Mesenchymal stem cell (in vitro differentiated cells and primary cell): ENCODE data around the gene HMX1.

ENCODE experiments used
- DNase-seq: peaks from one replicate; pipeline ENCODE4 v3.0.0-alpha.2; 2013
- H2AFZ ChIP-seq: one replicate; pipeline ENCODE4 v1.6.1; 2013; ENCODE audit warnings: low read depth, mild to moderate bottlenecking, control low read depth, inconsistent platforms, low read length, moderate library complexity
- H2AK5ac ChIP-seq: 2 replicates; pipeline ENCODE4 v1.6.1; 2013; ENCODE audit warnings: low read length, moderate library complexity, mild to moderate bottlenecking, inconsistent platforms; ENCODE audit not compliant: severe bottlenecking
- H2BK120ac ChIP-seq: one replicate; pipeline ENCODE4 v1.6.1; 2013; ENCODE audit warnings: low read depth, mild to moderate bottlenecking, inconsistent platforms, low read length, moderate library complexity
- H2BK12ac ChIP-seq, 2 experiments: one replicate each; pipeline ENCODE4 v1.6.1; 2013; ENCODE audit warnings: inconsistent platforms in 2 of 2, low read length in 2 of 2, mild to moderate bottlenecking in 2 of 2, moderate library complexity in 2 of 2, control low read depth in 1 of 2
- H2BK15ac ChIP-seq: one replicate; pipeline ENCODE4 v1.6.1; 2013; ENCODE audit warnings: mild to moderate bottlenecking, low read depth, inconsistent platforms; ENCODE audit not compliant: poor library complexity, severe bottlenecking
- H2BK5ac ChIP-seq: 2 replicates; pipeline ENCODE4 v1.6.1; 2013; ENCODE audit warnings: low read depth, mild to moderate bottlenecking, low read length, control low read depth, inconsistent platforms; ENCODE audit not compliant: poor library complexity, severe bottlenecking
- H3K14ac ChIP-seq, 2 experiments: one replicate each; pipeline ENCODE4 v1.6.1; 2013; ENCODE audit warnings: inconsistent platforms in 2 of 2, low read length in 2 of 2, control low read depth in 1 of 2, mild to moderate bottlenecking in 1 of 2, moderate library complexity in 1 of 2
- H3K18ac ChIP-seq, 2 experiments: one replicate each; pipeline ENCODE4 v1.6.1; 2013; ENCODE audit warnings: inconsistent platforms in 2 of 2, low read length in 2 of 2, control low read depth in 1 of 2, low read depth in 1 of 2, mild to moderate bottlenecking in 1 of 2
- H3K23ac ChIP-seq, 2 experiments: one replicate each; pipeline ENCODE4 v1.6.1; 2013; ENCODE audit warnings: inconsistent platforms in 2 of 2, low read length in 2 of 2, mild to moderate bottlenecking in 2 of 2, moderate library complexity in 2 of 2, control low read depth in 1 of 2
- H3K27ac ChIP-seq: 2 replicates; pipeline ENCODE4 v1.5.1; 2013; ENCODE audit warnings: mild to moderate bottlenecking, moderate library complexity, low read length, control low read depth, inconsistent platforms; ENCODE audit not compliant: poor library complexity, severe bottlenecking
- H3K27me3 ChIP-seq, 2 experiments: 2 replicates each; pipeline versions ENCODE4 v1.6.1 to v1.7.0; 2013; ENCODE audit warnings: low read length in 2 of 2, mild to moderate bottlenecking in 2 of 2, moderate library complexity in 2 of 2, control low read depth in 1 of 2, inconsistent platforms in 1 of 2; ENCODE audit not compliant: control insufficient read depth in 1 of 2, insufficient read depth in 1 of 2
- H3K36me3 ChIP-seq, 2 experiments: 2 replicates each; pipeline versions ENCODE4 v1.6.1 to v1.7.0; 2013; ENCODE audit warnings: low read length in 2 of 2, control low read depth in 1 of 2, inconsistent platforms in 1 of 2, low read depth in 1 of 2, mild to moderate bottlenecking in 1 of 2; ENCODE audit not compliant: insufficient read depth in 2 of 2, control insufficient read depth in 1 of 2
- H3K4ac ChIP-seq, 2 experiments: one replicate each; pipeline ENCODE4 v1.6.1; 2013; ENCODE audit warnings: inconsistent platforms in 2 of 2, low read length in 2 of 2, mild to moderate bottlenecking in 2 of 2, moderate library complexity in 2 of 2, control low read depth in 1 of 2, low read depth in 1 of 2
- H3K4me1 ChIP-seq: 2 replicates; pipeline ENCODE4 v1.6.1; 2013; ENCODE audit warnings: low read depth, low read length, control low read depth; ENCODE audit not compliant: control insufficient read depth, insufficient read depth
- H3K4me2 ChIP-seq: 2 replicates; pipeline ENCODE4 v1.6.1; 2013; ENCODE audit warnings: low read length, mild to moderate bottlenecking, inconsistent platforms; ENCODE audit not compliant: poor library complexity, severe bottlenecking
- H3K4me3 ChIP-seq, 2 experiments: 2 replicates each; pipeline versions ENCODE4 v1.5.1 to v1.7.0; 2013; ENCODE audit warnings: low read length in 2 of 2, mild to moderate bottlenecking in 2 of 2, control low read depth in 1 of 2, low read depth in 1 of 2; ENCODE audit not compliant: insufficient read depth in 1 of 2
- H3K79me1 ChIP-seq: replicated peaks from 2 replicates; pipeline ENCODE4 v1.6.1; 2013; ENCODE audit warnings: mild to moderate bottlenecking, control low read depth, low read length, inconsistent platforms; ENCODE audit not compliant: poor library complexity, severe bottlenecking
- H3K9ac ChIP-seq: 2 replicates; pipeline ENCODE4 v1.7.0; 2013; ENCODE audit warnings: mild to moderate bottlenecking, low read length, moderate library complexity
- H3K9me3 ChIP-seq: 2 replicates; pipeline ENCODE4 v1.7.0; 2013; ENCODE audit warnings: mild to moderate bottlenecking, low read length; ENCODE audit not compliant: control insufficient read depth
- H4K8ac ChIP-seq: one replicate; pipeline ENCODE4 v1.6.1; 2013; ENCODE audit warnings: inconsistent platforms, mild to moderate bottlenecking, low read length, moderate library complexity
- H4K91ac ChIP-seq: one replicate; pipeline ENCODE4 v1.6.1; 2013; ENCODE audit warnings: mild to moderate bottlenecking, low read length, inconsistent platforms
- WGBS: methylation state at CpG from one replicate; pipeline ENCODE4 v1.1.7; 2013; ENCODE audit warnings: mixed read lengths; 5-methylcytosine and 5-hydroxymethylcytosine counted together

HMX1 gene

GRCh38 chr4:8868321-8869001, 3.2 kb downstream of the HMX1 start:
- Histone ChIP-seq H2BK15ac (no peak overlapping the region), H3K36me3 (no peaks in the 10 kb centered on the region), H2BK5ac (no peak overlapping the region), H2BK12ac (no peak overlapping the region), H3K14ac (no peak overlapping the region), H3K9ac (no peak overlapping the region), H3K9me3 (no peaks in the 10 kb centered on the region), H4K91ac (no peak overlapping the region), H3K23ac (no peak overlapping the region), H3K27me3 (peaks cover 0 to 83% of the 10 kb centered on the region in 2 experiments), H2AK5ac (no peak overlapping the region), H3K4me1 (no peaks in the 10 kb centered on the region), H3K79me1 (no peaks in the 10 kb centered on the region), H3K4me3 (no peak overlapping the region), H3K4ac (no peak overlapping the region), H4K8ac (no peak overlapping the region), H3K27ac (no peak overlapping the region), H3K4me2 (no peak overlapping the region), H2BK120ac (no peak overlapping the region), H2AFZ (no peak overlapping the region), H3K18ac (no peak overlapping the region)
- DNase-seq, result no peak
- 57% methylated on average over 22 of the region's 22 CpGs for WGBS

DNA sequence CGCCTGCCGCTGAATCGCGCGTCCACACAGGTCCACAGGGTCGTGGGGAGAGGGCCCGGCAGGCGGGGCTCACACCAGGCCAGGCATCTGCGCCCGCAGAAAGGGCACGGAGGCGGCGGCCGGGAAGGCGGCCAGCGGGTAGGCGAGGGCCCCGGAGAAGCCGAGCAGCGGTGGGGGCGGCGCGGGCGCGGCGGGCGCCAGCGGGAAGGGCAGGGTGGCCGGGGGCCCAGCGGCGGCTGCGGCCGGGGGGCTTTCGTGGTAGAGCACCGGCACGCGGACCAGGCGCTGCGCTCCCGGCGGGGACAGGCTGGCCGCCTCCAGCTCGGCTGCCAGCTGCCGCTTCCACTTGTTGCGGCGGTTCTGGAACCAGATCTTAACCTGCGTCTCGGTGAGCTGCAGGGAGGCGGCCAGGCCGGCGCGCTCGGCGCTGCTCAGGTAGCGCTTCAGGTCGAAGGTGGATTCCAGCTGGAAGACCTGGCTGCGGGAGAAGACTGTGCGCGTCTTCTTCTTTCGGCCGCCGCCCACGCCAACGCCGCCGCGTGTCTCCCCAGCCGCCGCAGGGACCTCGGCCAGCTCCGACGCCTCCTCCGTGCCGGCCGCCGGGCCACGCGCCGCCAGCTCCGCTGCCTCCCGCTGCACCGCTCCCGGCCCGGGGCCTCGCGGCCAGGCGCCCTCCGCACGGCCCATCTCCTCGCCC, 3.9 kb downstream of the HMX1 start:
- Histone ChIP-seq H2BK12ac (no peak overlapping the region), H3K23ac (no peak overlapping the region), H2AFZ (no peak overlapping the region), H2BK120ac (no peak overlapping the region), H3K4me2 (no peak overlapping the region), H3K4ac (no peak overlapping the region), H4K91ac (no peak overlapping the region), H2AK5ac (no peak overlapping the region), H4K8ac (no peak overlapping the region), H3K27ac (no peak overlapping the region), H3K9ac (no peak overlapping the region), H3K18ac (no peak overlapping the region), H2BK15ac (no peak overlapping the region), H3K4me3 (no peak overlapping the region), H3K27me3 (peaks cover 0 to 83% of the 10 kb centered on the region in 2 experiments), H3K14ac (no peak overlapping the region), H2BK5ac (no peak overlapping the region), H3K9me3 (no peaks in the 10 kb centered on the region), H3K36me3 (no peaks in the 10 kb centered on the region), H3K79me1 (no peaks in the 10 kb centered on the region), H3K4me1 (no peaks in the 10 kb centered on the region)
- 16% methylated on average over 54 of the region's 90 CpGs for WGBS
- no peak for DNase-seq

DNA sequence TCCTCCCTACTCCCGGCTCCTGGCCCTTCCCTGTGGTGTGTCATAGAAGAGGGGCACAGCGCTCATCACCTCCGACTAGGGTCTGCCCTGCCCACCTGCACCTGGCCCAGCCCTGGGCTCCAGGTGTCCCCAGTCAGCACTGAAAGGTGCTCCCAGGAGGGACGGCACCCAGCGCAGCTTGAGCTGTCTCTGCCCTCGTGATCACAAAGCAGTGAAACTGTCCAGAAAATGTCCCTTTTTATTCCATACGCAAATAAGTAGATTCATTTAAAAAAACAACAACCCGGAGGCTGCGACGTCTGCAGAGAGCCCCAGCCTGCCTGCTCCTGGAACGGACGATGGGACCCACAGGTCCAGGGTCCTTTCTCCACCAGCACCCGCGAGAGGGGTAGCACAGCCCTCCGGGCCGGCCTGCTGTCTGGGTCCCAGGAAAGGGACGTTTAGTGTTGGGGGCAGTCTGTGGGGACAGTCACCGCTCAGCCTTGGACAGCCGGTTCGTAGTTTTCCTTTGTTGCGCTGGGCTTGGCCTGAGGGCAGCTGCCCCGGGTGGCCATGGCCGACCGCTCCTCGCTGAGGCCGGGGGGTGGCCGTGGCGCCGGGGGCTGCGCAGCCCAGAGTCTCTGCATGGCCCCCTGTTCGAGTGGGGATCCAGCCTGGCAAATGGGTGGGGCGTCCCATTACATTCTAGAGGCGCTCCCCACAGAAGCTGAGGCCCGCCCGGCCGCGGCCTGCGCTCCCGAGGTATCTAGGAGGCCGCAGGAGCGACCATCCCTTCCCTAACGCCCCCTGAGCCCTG, 4.6 kb downstream of the HMX1 start:
- Histone ChIP-seq H2BK5ac (no peak overlapping the region), H3K27me3 (peaks cover 0 to 83% of the 10 kb centered on the region in 2 experiments), H3K14ac (no peak overlapping the region), H3K36me3 (no peaks in the 10 kb centered on the region), H3K9me3 (no peaks in the 10 kb centered on the region), H3K9ac (no peak overlapping the region), H3K23ac (no peak overlapping the region), H3K4me1 (no peaks in the 10 kb centered on the region), H3K4ac (no peak overlapping the region), H3K18ac (no peak overlapping the region), H2BK12ac (no peak overlapping the region), H2BK120ac (no peak overlapping the region), H4K91ac (no peak overlapping the region), H3K4me3 (no peak overlapping the region), H2BK15ac (no peak overlapping the region), H3K27ac (no peak overlapping the region), H2AFZ (no peak overlapping the region), H3K79me1 (no peaks in the 10 kb centered on the region), H3K4me2 (no peak overlapping the region), H4K8ac (no peak overlapping the region), H2AK5ac (no peak overlapping the region)
- 45% methylated on average over 39 of the region's 42 CpGs for WGBS
- DNase-seq, result no peak

DNA sequence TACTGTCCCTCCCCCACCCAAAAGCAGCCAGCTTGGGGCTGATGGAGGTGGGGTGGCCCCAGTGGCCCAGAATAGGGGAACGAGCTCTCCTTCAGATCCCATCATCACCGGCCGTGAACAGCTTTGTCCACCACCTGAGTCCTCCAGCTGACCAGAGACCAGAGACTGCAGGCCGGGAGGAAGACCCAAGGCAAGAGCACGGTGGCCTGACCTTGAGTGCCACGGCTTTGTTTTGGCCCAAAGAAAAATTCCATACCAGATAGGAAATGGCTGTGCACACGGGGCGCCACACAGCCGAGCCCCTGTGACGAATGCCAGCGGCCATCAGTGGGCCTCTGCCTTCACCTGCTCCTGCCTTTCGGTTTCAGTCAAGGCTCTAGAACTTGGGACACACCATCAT, 5.2 kb downstream of the HMX1 start:
- Histone ChIP-seq H2BK12ac (no peak overlapping the region), H2BK120ac (no peak overlapping the region), H3K4me3 (no peak overlapping the region), H3K4ac (no peak overlapping the region), H3K79me1 (no peaks in the 10 kb centered on the region), H3K4me1 (no peaks in the 10 kb centered on the region), H2AK5ac (no peak overlapping the region), H3K23ac (no peak overlapping the region), H3K36me3 (no peaks in the 10 kb centered on the region), H4K91ac (no peak overlapping the region), H3K27ac (no peak overlapping the region), H3K4me2 (no peak overlapping the region), H3K27me3 (peaks cover 0 to 89% of the 10 kb centered on the region in 2 experiments), H3K18ac (no peak overlapping the region), H2AFZ (no peak overlapping the region), H3K14ac (no peak overlapping the region), H4K8ac (no peak overlapping the region), H2BK15ac (no peak overlapping the region), H2BK5ac (no peak overlapping the region), H3K9me3 (no peaks in the 10 kb centered on the region), H3K9ac (no peak overlapping the region)
- no peak for DNase-seq
- WGBS, result 56% methylated on average over 12 of the region's 12 CpGs
